Measurements from ENCODE around the gene GPC2.
"Not testable (repeated sequence)": the region's sequence is repeated elsewhere in the genome, so short reads cannot be mapped to it uniquely, and the experiment has no call there.

Gene GPC2

GRCh38 chr7:100195222-100195621 is 18.0 kb upstream of the GPC2 start:
- no peak for DNase-seq (ENCODE audit: low read depth)
- H3K4me3 ChIP-seq (ENCODE audit: low read depth, low read length): no peak overlapping the region
- TF ChIP-seq CTCF (IDR thresholded peaks at IDR 0.05; ENCODE audit: insufficient read depth, low read depth, low read length, missing control alignments): no peak

- H3K4me3 ChIP-seq (ENCODE audit: low read depth, low read length): no peak overlapping the region
- no peak for TF ChIP-seq CTCF (IDR thresholded peaks at IDR 0.05; ENCODE audit: insufficient read depth, low read depth, low read length, missing control alignments)
Measured at GRCh38 chr7:100192969-100193368, 15.8 kb upstream of the GPC2 start.

DNA sequence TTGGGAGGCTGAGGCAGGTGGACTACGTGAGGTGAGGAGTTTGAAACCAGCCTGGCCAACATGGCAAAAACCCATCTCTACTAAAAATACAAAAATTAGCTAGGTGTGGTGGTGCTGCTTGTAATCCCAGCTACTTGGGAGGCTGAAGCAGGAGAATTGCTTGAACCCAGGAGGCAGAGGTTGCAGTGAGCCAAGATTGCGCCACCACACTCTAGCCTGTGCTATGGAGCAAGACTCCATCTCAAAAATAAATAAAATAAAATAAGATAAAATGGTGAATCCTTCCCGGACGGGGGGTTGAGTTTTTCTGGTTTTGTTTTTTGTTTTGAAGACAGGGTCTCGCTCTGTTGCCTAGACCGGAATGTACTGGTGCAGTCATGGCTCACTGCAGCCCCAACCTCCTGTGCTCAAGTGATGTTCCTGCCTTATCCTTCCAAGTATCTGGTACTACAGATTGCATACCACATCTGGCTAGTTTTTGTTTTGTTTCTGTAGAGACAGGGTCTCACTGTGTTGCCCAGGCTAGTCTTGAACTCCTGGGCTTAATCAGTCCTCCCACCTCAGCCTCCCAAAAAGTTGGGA is 15.2 kb upstream of the GPC2 start:
- DNase-seq (ENCODE audit: low read depth): peak; percentile 58
- H3K4me3 ChIP-seq (ENCODE audit: low read depth, low read length): not testable (repeated sequence)

More at GRCh38 chr7:100192969-100193368, 15.8 kb upstream of the GPC2 start:
- DNase-seq (ENCODE audit: low read depth): no peak

DNA sequence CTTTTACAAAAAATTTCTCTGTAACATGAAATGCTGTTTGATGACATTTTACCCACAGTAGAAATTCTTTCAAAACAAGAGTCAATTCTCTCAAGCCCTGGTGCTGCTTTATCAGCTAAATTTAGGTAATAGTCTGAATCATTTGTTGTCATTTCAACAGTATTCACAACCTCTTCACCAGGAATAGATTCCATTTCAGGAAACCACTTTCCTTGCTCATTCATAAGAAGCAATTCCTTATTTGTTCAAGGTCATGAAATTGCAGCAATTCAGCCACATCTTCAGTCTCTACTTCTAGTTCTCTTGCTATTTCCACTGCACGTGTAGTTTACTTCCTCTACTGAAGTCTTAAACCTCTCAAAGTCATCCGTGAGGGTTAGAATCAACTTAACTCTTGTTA is 14.6 kb upstream of the GPC2 start:
- no peak for DNase-seq (ENCODE audit: low read depth)

GRCh38 chr7:100190048-100190711 is 13.0 kb upstream of the GPC2 start:
- H3K4me3 ChIP-seq (ENCODE audit: low read depth, low read length): no peak overlapping the region
- peak; percentile 74 for DNase-seq (ENCODE audit: low read depth)
- peak; percentile 48 for TF ChIP-seq CTCF (IDR thresholded peaks at IDR 0.05; ENCODE audit: insufficient read depth, low read depth, low read length, missing control alignments)

More for the DNA sequence above, 14.6 kb upstream of the GPC2 start:
- TF ChIP-seq CTCF (IDR thresholded peaks at IDR 0.05; ENCODE audit: insufficient read depth, low read depth, low read length, missing control alignments): no peak
- no peak overlapping the region for H3K4me3 ChIP-seq (ENCODE audit: low read depth, low read length)

GRCh38 chr7:100189061-100189460 is 11.9 kb upstream of the GPC2 start:
- no peak for TF ChIP-seq CTCF (IDR thresholded peaks at IDR 0.05; ENCODE audit: insufficient read depth, low read depth, low read length, missing control alignments)
- no peak overlapping the region for H3K4me3 ChIP-seq (ENCODE audit: low read depth, low read length)
- no peak for DNase-seq (ENCODE audit: low read depth)

DNA sequence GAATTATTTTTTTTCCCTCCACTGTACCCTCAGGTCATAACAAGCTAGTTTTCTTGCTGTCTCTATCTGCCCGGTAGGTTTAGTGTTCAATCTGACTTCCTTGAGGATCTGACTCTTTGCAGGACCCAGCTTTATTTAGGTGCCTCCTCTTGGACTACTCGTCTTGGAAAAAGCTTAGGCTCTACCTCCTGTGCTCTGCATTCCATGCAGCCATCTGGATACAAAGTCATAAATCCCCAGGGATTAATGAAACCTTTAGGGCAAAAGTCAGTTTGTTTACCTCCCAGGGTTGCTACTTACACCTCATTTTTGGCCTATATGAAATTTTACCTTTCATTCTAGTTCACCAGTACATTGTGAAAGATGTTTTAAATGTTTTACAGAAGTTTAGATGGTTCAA is 8.5 kb upstream of the GPC2 start:
- TF ChIP-seq CTCF (IDR thresholded peaks at IDR 0.05; ENCODE audit: insufficient read depth, low read depth, low read length, missing control alignments): no peak
- H3K4me3 ChIP-seq (ENCODE audit: low read depth, low read length): no peak overlapping the region
- DNase-seq (ENCODE audit: low read depth): no peak

- not testable (repeated sequence) for DNase-seq (ENCODE audit: low read depth); H3K4me3 ChIP-seq (ENCODE audit: low read depth, low read length)
Measured at GRCh38 chr7:100183090-100183489, 5.9 kb upstream of the GPC2 start.

- not testable (repeated sequence) for DNase-seq (ENCODE audit: low read depth); H3K4me3 ChIP-seq (ENCODE audit: low read depth, low read length)
Measured at GRCh38 chr7:100182616-100183015, 5.4 kb upstream of the GPC2 start.

- DNase-seq (ENCODE audit: low read depth); H3K4me3 ChIP-seq (ENCODE audit: low read depth, low read length): not testable (repeated sequence)
Measured at GRCh38 chr7:100180084-100180483, 2.9 kb upstream of the GPC2 start.

Measured in GM12865 (cell line).